Measurements from ENCODE around the gene PRLHR.

Gene PRLHR

GRCh38 chr10:118571123-118571522 is 24.3 kb downstream of the PRLHR start:
- H3K4me3 ChIP-seq (ENCODE audit: control insufficient read depth, low read depth, low read length) = no peak overlapping the region
- no peak for DNase-seq (ENCODE audit: low read depth)
- TF ChIP-seq CTCF (IDR thresholded peaks at IDR 0.05; ENCODE audit: control insufficient read depth, insufficient read depth, low read depth, low read length, missing control alignments) = no peak

GRCh38 chr10:118570591-118570990 is 24.9 kb downstream of the PRLHR start:
- no peak overlapping the region for H3K4me3 ChIP-seq (ENCODE audit: control insufficient read depth, low read depth, low read length)
- TF ChIP-seq CTCF (IDR thresholded peaks at IDR 0.05; ENCODE audit: control insufficient read depth, insufficient read depth, low read depth, low read length, missing control alignments) = no peak
- DNase-seq (ENCODE audit: low read depth) = no peak

- TF ChIP-seq CTCF (IDR thresholded peaks at IDR 0.05; ENCODE audit: control insufficient read depth, insufficient read depth, low read depth, low read length, missing control alignments) = no peak
- DNase-seq (ENCODE audit: low read depth) = no peak
- no peak overlapping the region for H3K4me3 ChIP-seq (ENCODE audit: control insufficient read depth, low read depth, low read length)
Observed at GRCh38 chr10:118569882-118570252, 25.6 kb downstream of the PRLHR start.

GRCh38 chr10:118569241-118569881 is 26.1 kb downstream of the PRLHR start:
- peak; percentile 20 for DNase-seq (ENCODE audit: low read depth)
- TF ChIP-seq CTCF (IDR thresholded peaks at IDR 0.05; ENCODE audit: control insufficient read depth, insufficient read depth, low read depth, low read length, missing control alignments) = no peak
- no peak overlapping the region for H3K4me3 ChIP-seq (ENCODE audit: control insufficient read depth, low read depth, low read length)

GRCh38 chr10:118568327-118568848 is 27.1 kb downstream of the PRLHR start:
- TF ChIP-seq CTCF (IDR thresholded peaks at IDR 0.05; ENCODE audit: control insufficient read depth, insufficient read depth, low read depth, low read length, missing control alignments) = peak; percentile 73
- H3K4me3 ChIP-seq (ENCODE audit: control insufficient read depth, low read depth, low read length) = no peak overlapping the region
- DNase-seq (ENCODE audit: low read depth) = peak; percentile 14

- no peak for TF ChIP-seq CTCF (IDR thresholded peaks at IDR 0.05; ENCODE audit: control insufficient read depth, insufficient read depth, low read depth, low read length, missing control alignments)
Observed at GRCh38 chr10:118567701-118568248, 27.7 kb downstream of the PRLHR start.

More at GRCh38 chr10:118567701-118568248, 27.7 kb downstream of the PRLHR start:
- no peak overlapping the region for H3K4me3 ChIP-seq (ENCODE audit: control insufficient read depth, low read depth, low read length)
- DNase-seq (ENCODE audit: low read depth) = no peak

All from AG09309 (cell line).